Ascending aorta (tissue), 2 donors: ENCODE measurements around the gene CPD. TPM values are rescaled to one million over a fixed set of nuclear protein-coding genes. Genes with fewer than 3 reads are reported as not detected.
A peak's percentile ranks its signal among the peaks of the same experiment; 100 is the strongest.

Experiments
- DNase-seq, 2 donors: peaks; one replicate each; pipeline ENCODE4 v3.0.0-alpha.2; 2019; ENCODE audit warnings: low spot score in 2 of 2
- H3K27ac ChIP-seq, 2 donors: fragments of 200-600 bp; sonication (generic); one replicate each; pipeline ENCODE4 v1.5.1; 2016 to 2017; ENCODE audit warnings: mild to moderate bottlenecking in 1 of 2
- H3K27me3 ChIP-seq: fragments of 200-600 bp; sonication (generic); one replicate; pipeline ENCODE4 v1.5.1; 2017
- H3K36me3 ChIP-seq, 2 donors: fragments of 200-600 bp; sonication (generic); one replicate each; pipeline ENCODE4 v1.5.1; 2016
- H3K4me1 ChIP-seq, 2 donors: fragments of 200-600 bp; sonication (generic); one replicate each; pipeline ENCODE4 v1.5.1; 2016 to 2017; ENCODE audit warnings: mild to moderate bottlenecking in 1 of 2
- H3K4me3 ChIP-seq, 2 donors: fragments of 200-600 bp; sonication (generic); one replicate each; pipeline ENCODE4 v1.5.1; 2016 to 2017; ENCODE audit warnings: mild to moderate bottlenecking in 1 of 2
- H3K9me3 ChIP-seq, 2 donors: fragments of 200-600 bp; sonication (generic); one replicate each; pipeline ENCODE4 v1.5.1; 2016
- CTCF ChIP-seq, 3 experiments: fragments of 200-600 bp in 2 of 3; fragments of 450-650 bp in 1 of 3; sonication (generic) in 2 of 3; IDR thresholded peaks; one replicate each; pipeline ENCODE4 v1.5.1; 2016 to 2019; ENCODE audit warnings: antibody characterized with exemption in 3 of 3, mild to moderate bottlenecking in 1 of 3, moderate library complexity in 1 of 3
- intact Hi-C: fragments of 100-400 bp; cut with DNase I; formaldehyde crosslinking; loops from one replicate; pipeline ENCODE4 v1.15.1; 2023
- total RNA-seq: library from RNA; depleted of rRNA; stranded (reverse); fragments of >200 nt; gene quantifications from one replicate; pipeline ENCODE4 v1.1.0, GENCODE V29; 2016

The CPD gene
- total RNA-seq, 1 donor from 2014 or later = 141 TPM

GRCh38 chr17:30344283-30345088 is 34.2 kb upstream of the CPD start:
- H3K4me1 ChIP-seq = peaks cover 0 to 4% of the 10 kb centered on the region in 2 donors
- TF ChIP-seq CTCF (IDR thresholded peaks at IDR 0.05) = no peak
- H3K9me3 ChIP-seq = no peaks in the 10 kb centered on the region
- H3K4me3 ChIP-seq = no peak overlapping the region
- no peaks in the 10 kb centered on the region for H3K27me3 ChIP-seq
- no peak for DNase-seq
- H3K27ac ChIP-seq = peak overlapping the region; percentile 28 to 38
- H3K36me3 ChIP-seq = no peaks in the 10 kb centered on the region
- intact Hi-C loops = loop anchor here (5.0 kb wide), 1 partner anchor 103 kb away; no protein-coding TSS in a partner anchor

GRCh38 chr17:30345089-30345433 is 33.7 kb upstream of the CPD start:
- H3K27me3 ChIP-seq = no peaks in the 10 kb centered on the region
- TF ChIP-seq CTCF (IDR thresholded peaks at IDR 0.05) = no peak
- H3K4me3 ChIP-seq = no peak overlapping the region
- H3K27ac ChIP-seq = peak overlapping the region in 1 of 2 donors; percentile 53
- H3K4me1 ChIP-seq = peaks cover 0 to 4% of the 10 kb centered on the region in 2 donors
- no peaks in the 10 kb centered on the region for H3K9me3 ChIP-seq
- DNase-seq = no peak
- H3K36me3 ChIP-seq = no peaks in the 10 kb centered on the region
- intact Hi-C loops = no loop called here

- Histone ChIP-seq H3K36me3 (no peaks in the 10 kb centered on the region), H3K27me3 (no peaks in the 10 kb centered on the region), H3K9me3 (no peaks in the 10 kb centered on the region), H3K4me1 (peaks cover 0 to 4% of the 10 kb centered on the region in 2 donors), H3K4me3 (no peak overlapping the region), H3K27ac (peak overlapping the region in 1 of 2 donors; percentile 53)
- intact Hi-C loops = no loop called here
- TF ChIP-seq CTCF (IDR thresholded peaks at IDR 0.05) = no peak
- no peak for DNase-seq
Measured at GRCh38 chr17:30345527-30346075, 33.1 kb upstream of the CPD start.

- H3K4me1 ChIP-seq = peaks cover 0 to 4% of the 10 kb centered on the region in 2 donors
- no peak overlapping the region for H3K4me3 ChIP-seq
- H3K9me3 ChIP-seq = no peaks in the 10 kb centered on the region
- no peak for DNase-seq
- H3K27me3 ChIP-seq = no peaks in the 10 kb centered on the region
- no peaks in the 10 kb centered on the region for H3K36me3 ChIP-seq
- H3K27ac ChIP-seq = no peak overlapping the region
- intact Hi-C loops = no loop called here
- TF ChIP-seq CTCF (IDR thresholded peaks at IDR 0.05) = no peak
Measured at GRCh38 chr17:30346221-30346795, 32.4 kb upstream of the CPD start.

GRCh38 chr17:30347488-30347887 is 31.2 kb upstream of the CPD start:
- H3K4me3 ChIP-seq = no peak overlapping the region
- intact Hi-C loops = no loop called here
- H3K27ac ChIP-seq = no peak overlapping the region
- peaks cover 0 to 4% of the 10 kb centered on the region in 2 donors for H3K4me1 ChIP-seq
- no peaks in the 10 kb centered on the region for H3K27me3 ChIP-seq
- H3K9me3 ChIP-seq = no peaks in the 10 kb centered on the region
- no peaks in the 10 kb centered on the region for H3K36me3 ChIP-seq
- no peak for TF ChIP-seq CTCF (IDR thresholded peaks at IDR 0.05)
- DNase-seq = no peak
